HEK293 (cell line): Measurements from ENCODE around the gene YWHAG.

Source experiments
- MZF1 ChIP-seq: fragments of 450-650 bp; formaldehyde crosslinking; IDR thresholded peaks from 2 replicates; pipeline ENCODE4 v1.5.1; 2017; ENCODE audit warnings: missing biosample characterization, missing genetic modification characterization, borderline replicate concordance
- REPIN1 ChIP-seq: fragments of 450-650 bp; formaldehyde crosslinking; IDR thresholded peaks from 2 replicates; pipeline ENCODE4 v1.5.1; 2017; ENCODE audit warnings: missing biosample characterization, missing genetic modification characterization, low read depth
- ZBTB1 ChIP-seq: fragments of 450-650 bp; formaldehyde crosslinking; IDR thresholded peaks from 2 replicates; pipeline ENCODE4 v1.5.1; 2016; ENCODE audit warnings: missing biosample characterization, missing genetic modification characterization
- ZNF175 ChIP-seq: fragments of 450-650 bp; formaldehyde crosslinking; IDR thresholded peaks from 2 replicates; pipeline ENCODE4 v1.5.1; 2016; ENCODE audit warnings: missing biosample characterization, missing genetic modification characterization
- TF ChIP-seq, protein P1 (sequence below): fragments of 450-650 bp; formaldehyde crosslinking; IDR thresholded peaks from 2 replicates; pipeline ENCODE4 v1.5.1; 2016; ENCODE audit warnings: missing biosample characterization, missing genetic modification characterization

DNA sequence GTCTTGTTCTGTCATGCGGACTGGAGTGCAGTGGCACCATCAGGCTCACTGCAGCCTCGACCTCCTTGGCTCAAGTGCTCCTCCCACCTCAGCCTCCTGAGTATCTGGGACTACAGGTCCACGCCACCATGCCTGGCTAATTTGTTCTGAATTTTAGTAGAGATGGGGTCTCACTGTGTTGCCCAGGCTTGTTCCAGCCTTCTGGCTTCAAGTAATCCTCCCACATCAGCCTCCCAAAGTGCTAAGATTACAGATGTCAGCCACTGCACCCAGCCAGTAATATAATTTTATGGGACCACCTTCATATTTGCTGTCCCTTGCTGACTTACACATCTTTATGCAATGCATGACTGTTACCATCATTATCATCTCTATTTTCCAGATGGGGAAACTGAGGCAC lies 57.8 kb downstream of the YWHAG start:
- TF ChIP-seq, protein P1, sequence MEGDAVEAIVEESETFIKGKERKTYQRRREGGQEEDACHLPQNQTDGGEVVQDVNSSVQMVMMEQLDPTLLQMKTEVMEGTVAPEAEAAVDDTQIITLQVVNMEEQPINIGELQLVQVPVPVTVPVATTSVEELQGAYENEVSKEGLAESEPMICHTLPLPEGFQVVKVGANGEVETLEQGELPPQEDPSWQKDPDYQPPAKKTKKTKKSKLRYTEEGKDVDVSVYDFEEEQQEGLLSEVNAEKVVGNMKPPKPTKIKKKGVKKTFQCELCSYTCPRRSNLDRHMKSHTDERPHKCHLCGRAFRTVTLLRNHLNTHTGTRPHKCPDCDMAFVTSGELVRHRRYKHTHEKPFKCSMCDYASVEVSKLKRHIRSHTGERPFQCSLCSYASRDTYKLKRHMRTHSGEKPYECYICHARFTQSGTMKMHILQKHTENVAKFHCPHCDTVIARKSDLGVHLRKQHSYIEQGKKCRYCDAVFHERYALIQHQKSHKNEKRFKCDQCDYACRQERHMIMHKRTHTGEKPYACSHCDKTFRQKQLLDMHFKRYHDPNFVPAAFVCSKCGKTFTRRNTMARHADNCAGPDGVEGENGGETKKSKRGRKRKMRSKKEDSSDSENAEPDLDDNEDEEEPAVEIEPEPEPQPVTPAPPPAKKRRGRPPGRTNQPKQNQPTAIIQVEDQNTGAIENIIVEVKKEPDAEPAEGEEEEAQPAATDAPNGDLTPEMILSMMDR (tag by site-specific recombination): no peak
- TF ChIP-seq ZBTB1 (tag by site-specific recombination) (no peak), ZNF175 (no peak), MZF1 (tag by site-specific recombination) (no peak), REPIN1 (no peak)
